Stimulated activated naive CD8-positive, alpha-beta T cell treated with anti-CD3 and anti-CD28 coated beads, Interleukin-15, amount 100 ng/mL, for 72 hours (primary cell): ENCODE results near the gene GATD1.
A peak's percentile ranks its signal among the peaks of the same experiment; 100 is the strongest.

Source experiments
- ATAC-seq: fragments of 150-1000 bp; cut with Tn5 transposase; 2 replicates; pipeline ENCODE4 v1.10.0; 2021; ENCODE audit warnings: mild to moderate bottlenecking, moderate library complexity
- DNase-seq, 2 donors: peaks; one replicate each; pipeline ENCODE4 v3.0.0; 2021 to 2022
- H3K27ac Mint-ChIP-seq, 2 donors: one replicate each; pipeline ENCODE4 v1.8.0; 2022; ENCODE audit warnings: mild to moderate bottlenecking in 2 of 2, mixed read lengths in 2 of 2, moderate library complexity in 2 of 2
- H3K27me3 Mint-ChIP-seq: one replicate; pipeline ENCODE4 v1.8.0; 2022; ENCODE audit warnings: mixed read lengths
- H3K4me1 Mint-ChIP-seq: one replicate; pipeline ENCODE4 v1.8.0; 2022; ENCODE audit warnings: mild to moderate bottlenecking, mixed read lengths
- H3K4me3 Mint-ChIP-seq, 2 donors: one replicate each; pipeline ENCODE4 v1.8.0; 2022; ENCODE audit warnings: mild to moderate bottlenecking in 2 of 2, mixed read lengths in 2 of 2, moderate library complexity in 1 of 2
- H3K9me3 Mint-ChIP-seq, 2 donors: one replicate each; pipeline ENCODE4 v1.8.0; 2022; ENCODE audit warnings: mixed read lengths in 2 of 2

Gene GATD1

GRCh38 chr11:724049-724777 is 53.1 kb downstream of the GATD1 start:
- H3K27ac Mint-ChIP-seq, result no peak overlapping the region
- H3K4me3 Mint-ChIP-seq, result peak overlapping the region in 1 of 2 donors; percentile 1
- no peaks in the 10 kb centered on the region for H3K9me3 Mint-ChIP-seq
- peaks cover 62% of the 10 kb centered on the region for H3K4me1 Mint-ChIP-seq
- no peak for ATAC-seq
- DNase-seq, result no peak
- H3K27me3 Mint-ChIP-seq, result peaks cover 56% of the 10 kb centered on the region

- Mint-ChIP-seq H3K27ac (no peak overlapping the region), H3K4me3 (peak overlapping the region; percentile 67 to 81)
Measured at GRCh38 chr11:723120-723883, 54.0 kb downstream of the GATD1 start.

GRCh38 chr11:722346-722811 is 54.9 kb downstream of the GATD1 start:
- ATAC-seq (no peak), DNase-seq (no peak)
- peak overlapping the region; percentile 19 to 75 for H3K4me3 Mint-ChIP-seq
- H3K27ac Mint-ChIP-seq, result no peak overlapping the region
- peaks cover 55% of the 10 kb centered on the region for H3K4me1 Mint-ChIP-seq
- H3K9me3 Mint-ChIP-seq, result no peaks in the 10 kb centered on the region
- H3K27me3 Mint-ChIP-seq, result peaks cover 60% of the 10 kb centered on the region

More at GRCh38 chr11:723120-723883, 54.0 kb downstream of the GATD1 start:
- Mint-ChIP-seq H3K27me3 (peaks cover 60% of the 10 kb centered on the region), H3K9me3 (no peaks in the 10 kb centered on the region), H3K4me1 (peaks cover 62% of the 10 kb centered on the region)
- peak; percentile 45 for ATAC-seq
- DNase-seq, result peak in 1 of 2 donors; percentile 55

- DNase-seq (peak; percentile 48 to 57), ATAC-seq (peak; percentile 32)
- no peaks in the 10 kb centered on the region for H3K9me3 Mint-ChIP-seq
- H3K27me3 Mint-ChIP-seq, result peaks cover 60% of the 10 kb centered on the region
- H3K27ac Mint-ChIP-seq, result no peak overlapping the region
- peaks cover 49% of the 10 kb centered on the region for H3K4me1 Mint-ChIP-seq
- H3K4me3 Mint-ChIP-seq, result peak overlapping the region; percentile 35 to 75
Measured at GRCh38 chr11:721741-722345, 55.4 kb downstream of the GATD1 start.

- peaks cover 45% of the 10 kb centered on the region for H3K4me1 Mint-ChIP-seq
- H3K27me3 Mint-ChIP-seq, result peaks cover 60% of the 10 kb centered on the region
- no peak for DNase-seq
- no peak overlapping the region for H3K27ac Mint-ChIP-seq
- no peak for ATAC-seq
- H3K4me3 Mint-ChIP-seq, result peak overlapping the region; percentile 26 to 75
- no peaks in the 10 kb centered on the region for H3K9me3 Mint-ChIP-seq
Measured at GRCh38 chr11:721247-721740, 56.0 kb downstream of the GATD1 start.

- Mint-ChIP-seq H3K27ac (no peak overlapping the region), H3K27me3 (peaks cover 60% of the 10 kb centered on the region), H3K4me1 (peaks cover 45% of the 10 kb centered on the region), H3K4me3 (peak overlapping the region; percentile 29 to 75), H3K9me3 (no peaks in the 10 kb centered on the region)
- peak in 1 of 2 donors; percentile 70 for DNase-seq
- peak; percentile 61 for ATAC-seq
Measured at GRCh38 chr11:720642-721246, 56.5 kb downstream of the GATD1 start.

- peaks cover 0 to 4% of the 10 kb centered on the region in 2 donors for H3K9me3 Mint-ChIP-seq
- peaks cover 41% of the 10 kb centered on the region for H3K4me1 Mint-ChIP-seq
- no peak overlapping the region for H3K27ac Mint-ChIP-seq
- DNase-seq (no peak), ATAC-seq (no peak)
- peak overlapping the region; percentile 29 to 75 for H3K4me3 Mint-ChIP-seq
- H3K27me3 Mint-ChIP-seq, result peaks cover 57% of the 10 kb centered on the region
Measured at GRCh38 chr11:720017-720641, 57.2 kb downstream of the GATD1 start.

GRCh38 chr11:719214-720016 is 57.9 kb downstream of the GATD1 start:
- H3K27ac Mint-ChIP-seq, result no peak overlapping the region

More at GRCh38 chr11:719214-720016, 57.9 kb downstream of the GATD1 start:
- peaks cover 33% of the 10 kb centered on the region for H3K4me1 Mint-ChIP-seq
- DNase-seq (no peak), ATAC-seq (no peak)
- H3K27me3 Mint-ChIP-seq, result peaks cover 56% of the 10 kb centered on the region
- H3K9me3 Mint-ChIP-seq, result peaks cover 4 to 11% of the 10 kb centered on the region in 2 donors
- H3K4me3 Mint-ChIP-seq, result peak overlapping the region; percentile 22 to 75
